IPS-15b (cell line): ENCODE data around the gene ZNF189.

Experiments
- H3K27me3 ChIP-seq: one replicate; pipeline ENCODE4 v1.6.1; 2013; ENCODE audit warnings: low read length; ENCODE audit not compliant: control insufficient read depth, insufficient read depth
- H3K36me3 ChIP-seq: one replicate; pipeline ENCODE4 v1.6.1; 2013; ENCODE audit warnings: low read length; ENCODE audit not compliant: control insufficient read depth, insufficient read depth
- H3K4me1 ChIP-seq: one replicate; pipeline ENCODE4 v1.6.1; 2013; ENCODE audit warnings: mild to moderate bottlenecking, low read length; ENCODE audit not compliant: control insufficient read depth, insufficient read depth
- H3K4me3 ChIP-seq: one replicate; pipeline ENCODE4 v1.5.1; 2013; ENCODE audit warnings: low read depth, low read length
- H3K9ac ChIP-seq: one replicate; pipeline ENCODE4 v1.6.1; 2013; ENCODE audit warnings: low read depth, mild to moderate bottlenecking, low read length
- H3K9me3 ChIP-seq: one replicate; pipeline ENCODE4 v1.6.1; 2013; ENCODE audit warnings: mild to moderate bottlenecking, low read length; ENCODE audit not compliant: control insufficient read depth, insufficient read depth

Gene ZNF189

DNA sequence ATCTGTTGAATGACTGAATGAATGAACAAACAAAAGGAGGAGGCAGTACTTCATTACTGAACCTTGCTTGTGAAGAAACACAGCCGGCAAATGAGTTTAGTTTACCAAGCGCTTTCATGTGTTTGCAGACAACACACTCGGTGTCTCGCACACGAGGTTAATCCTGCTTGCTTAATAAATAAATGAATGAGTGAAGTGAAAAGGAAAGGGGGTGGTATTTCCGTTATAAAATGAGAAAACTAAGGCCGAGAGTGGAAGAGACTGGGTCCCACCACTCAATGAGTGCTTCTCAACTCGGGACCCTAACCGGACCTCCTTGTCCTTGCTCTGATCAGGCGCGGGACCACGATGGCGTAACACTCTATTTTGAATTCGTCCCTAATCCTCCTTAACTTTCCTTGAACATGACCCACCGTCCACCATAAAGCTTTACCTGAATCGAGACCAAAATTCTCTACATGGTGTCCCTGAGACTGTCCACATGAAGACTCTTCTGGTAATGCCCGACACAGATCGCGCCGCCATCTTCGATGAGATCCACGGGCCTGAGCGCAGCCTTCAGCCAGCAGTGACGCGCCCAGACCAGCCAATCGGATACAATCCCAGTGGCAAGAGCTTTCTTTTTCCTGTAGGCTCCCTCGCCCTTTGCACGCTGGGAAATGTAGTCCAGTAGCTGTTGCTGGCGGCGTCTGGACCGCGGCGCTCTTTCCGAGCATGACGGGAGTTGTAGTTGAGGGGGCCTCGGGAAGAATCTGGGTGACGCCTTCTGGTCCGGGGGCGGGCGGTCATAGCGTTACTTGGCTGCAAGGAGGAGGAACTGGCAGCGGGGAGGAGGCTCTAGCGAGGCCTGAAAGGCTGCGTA, at the start of gene ZNF189, which contains the start of gene MRPL50:
ZNF189 (plus strand) TSS at position 784 of the 862 bp plus-strand sequence. CDS start 306 bp downstream, outside the sequence.
MRPL50 (minus strand) TSS at position 551 of the 862 bp plus-strand sequence; CDS start at position 525, 26 bp downstream.
- Histone ChIP-seq H3K4me1 (peaks cover 3% of the 10 kb centered on the region), H3K9ac (peak within 1 kb of the TSS; percentile 93), H3K36me3 (peaks cover 9% of the 10 kb centered on the region), H3K9me3 (no peaks in the 10 kb centered on the region), H3K27me3 (no peaks in the 10 kb centered on the region), H3K4me3 (peak within 1 kb of the TSS; percentile 99)

DNA sequence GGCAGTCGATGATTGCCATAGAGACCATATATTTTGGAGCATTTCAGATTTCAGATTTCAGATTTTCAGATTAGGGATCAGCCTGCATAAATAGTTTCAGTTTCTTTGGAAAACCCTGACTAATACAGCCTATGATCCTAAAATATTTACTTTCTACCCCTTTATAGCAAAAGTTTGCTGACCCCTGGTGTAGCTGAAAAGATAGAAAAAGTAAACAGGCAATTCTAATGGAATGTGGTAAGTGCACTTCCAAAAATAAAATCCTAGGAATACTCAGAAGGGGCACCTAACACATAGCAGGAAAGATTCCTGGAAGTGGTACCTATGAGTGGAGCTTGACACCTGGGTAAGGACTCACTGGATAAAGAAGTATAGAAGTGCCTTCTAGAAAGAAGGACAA, 48.4 kb upstream of the ZNF189 start:
- H3K9ac ChIP-seq: no peak overlapping the region
- no peaks in the 10 kb centered on the region for H3K9me3 ChIP-seq
- H3K27me3 ChIP-seq: no peaks in the 10 kb centered on the region
- H3K36me3 ChIP-seq: no peaks in the 10 kb centered on the region
- H3K4me3 ChIP-seq: no peak overlapping the region
- no peaks in the 10 kb centered on the region for H3K4me1 ChIP-seq

DNA sequence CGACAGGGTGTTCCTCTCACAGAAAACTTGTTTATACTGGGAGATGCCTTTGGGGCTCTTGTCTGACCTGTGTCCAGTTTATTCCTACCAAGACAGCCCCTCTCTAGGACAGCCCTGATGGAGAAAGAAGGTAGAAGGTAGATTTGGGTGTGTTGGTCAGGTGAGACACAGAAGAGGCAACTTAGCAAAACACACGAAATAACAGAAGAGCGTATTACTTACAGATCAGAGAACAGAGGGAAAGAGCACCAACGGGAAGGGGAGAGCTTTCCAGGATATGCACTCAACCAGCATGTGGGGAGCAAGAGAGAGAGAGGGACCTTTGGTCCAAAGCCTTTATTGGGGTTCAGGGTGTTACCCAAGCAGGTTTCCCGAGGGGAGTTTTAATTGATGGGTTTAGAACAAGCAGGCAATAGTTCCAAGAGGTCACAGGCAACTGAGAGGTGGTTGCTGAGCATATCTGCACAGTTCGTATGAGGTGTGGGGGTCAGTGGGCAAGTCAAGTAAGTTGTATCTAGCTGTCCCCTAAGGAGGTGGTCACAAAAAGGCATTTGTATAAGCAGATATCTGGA, 45.7 kb upstream of the ZNF189 start:
- no peaks in the 10 kb centered on the region for H3K9me3 ChIP-seq

DNA sequence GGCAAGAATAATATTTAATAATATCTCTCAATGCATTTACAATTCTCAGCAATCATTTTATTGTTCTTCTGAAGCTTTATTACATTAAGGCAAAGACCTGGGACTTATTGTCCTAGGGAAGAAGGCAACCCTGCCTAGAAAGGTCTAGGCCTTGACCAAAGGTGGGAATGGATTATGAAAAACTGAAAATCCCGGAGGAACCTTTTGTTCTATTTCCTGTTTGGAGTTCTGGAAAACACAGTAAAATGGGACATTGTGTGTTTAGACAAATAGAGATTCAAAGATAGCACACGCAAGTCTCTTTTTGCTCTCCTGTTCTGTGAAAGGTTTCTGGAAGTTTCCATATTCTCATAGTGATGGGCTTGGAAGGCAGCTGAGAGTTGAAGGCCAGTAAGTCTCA, 45.0 kb upstream of the ZNF189 start:
- no peak overlapping the region for H3K4me3 ChIP-seq
- no peaks in the 10 kb centered on the region for H3K4me1 ChIP-seq
- H3K36me3 ChIP-seq: no peaks in the 10 kb centered on the region
- H3K27me3 ChIP-seq: no peaks in the 10 kb centered on the region
- H3K9me3 ChIP-seq: no peaks in the 10 kb centered on the region
- no peak overlapping the region for H3K9ac ChIP-seq

More for the DNA sequence above, 45.7 kb upstream of the ZNF189 start:
- H3K36me3 ChIP-seq: no peaks in the 10 kb centered on the region
- no peak overlapping the region for H3K4me3 ChIP-seq
- no peak overlapping the region for H3K9ac ChIP-seq
- H3K4me1 ChIP-seq: no peaks in the 10 kb centered on the region
- H3K27me3 ChIP-seq: no peaks in the 10 kb centered on the region

DNA sequence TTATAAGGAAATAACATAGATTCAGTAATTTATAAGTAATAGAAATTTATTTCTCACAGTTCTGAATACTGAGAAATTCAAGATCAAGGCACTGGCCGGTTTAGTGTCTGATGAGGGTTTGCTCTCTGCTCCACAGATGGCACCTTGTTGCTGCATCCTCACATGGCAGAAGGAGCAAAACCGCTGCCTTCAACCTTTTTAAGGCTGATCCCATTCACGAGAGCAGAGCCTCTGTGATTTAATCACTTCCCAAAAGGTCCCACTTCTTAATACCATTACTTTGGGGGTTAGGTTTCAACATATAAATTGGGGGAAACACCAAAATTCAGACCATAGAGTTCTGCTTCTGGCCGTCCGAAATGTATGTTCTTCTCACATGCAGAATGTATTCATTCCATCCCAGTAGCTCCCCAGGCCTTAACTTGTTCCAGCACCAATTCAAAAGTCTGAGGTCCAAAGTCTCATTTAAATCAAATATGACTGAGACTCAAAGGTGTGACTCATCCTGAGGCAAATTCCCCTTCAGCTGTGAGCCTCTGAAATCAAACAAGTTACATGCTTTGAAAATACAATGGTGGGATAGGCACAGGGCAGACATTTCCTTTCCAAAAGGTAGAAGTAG, 44.4 kb upstream of the ZNF189 start:
- no peak overlapping the region for H3K9ac ChIP-seq

DNA sequence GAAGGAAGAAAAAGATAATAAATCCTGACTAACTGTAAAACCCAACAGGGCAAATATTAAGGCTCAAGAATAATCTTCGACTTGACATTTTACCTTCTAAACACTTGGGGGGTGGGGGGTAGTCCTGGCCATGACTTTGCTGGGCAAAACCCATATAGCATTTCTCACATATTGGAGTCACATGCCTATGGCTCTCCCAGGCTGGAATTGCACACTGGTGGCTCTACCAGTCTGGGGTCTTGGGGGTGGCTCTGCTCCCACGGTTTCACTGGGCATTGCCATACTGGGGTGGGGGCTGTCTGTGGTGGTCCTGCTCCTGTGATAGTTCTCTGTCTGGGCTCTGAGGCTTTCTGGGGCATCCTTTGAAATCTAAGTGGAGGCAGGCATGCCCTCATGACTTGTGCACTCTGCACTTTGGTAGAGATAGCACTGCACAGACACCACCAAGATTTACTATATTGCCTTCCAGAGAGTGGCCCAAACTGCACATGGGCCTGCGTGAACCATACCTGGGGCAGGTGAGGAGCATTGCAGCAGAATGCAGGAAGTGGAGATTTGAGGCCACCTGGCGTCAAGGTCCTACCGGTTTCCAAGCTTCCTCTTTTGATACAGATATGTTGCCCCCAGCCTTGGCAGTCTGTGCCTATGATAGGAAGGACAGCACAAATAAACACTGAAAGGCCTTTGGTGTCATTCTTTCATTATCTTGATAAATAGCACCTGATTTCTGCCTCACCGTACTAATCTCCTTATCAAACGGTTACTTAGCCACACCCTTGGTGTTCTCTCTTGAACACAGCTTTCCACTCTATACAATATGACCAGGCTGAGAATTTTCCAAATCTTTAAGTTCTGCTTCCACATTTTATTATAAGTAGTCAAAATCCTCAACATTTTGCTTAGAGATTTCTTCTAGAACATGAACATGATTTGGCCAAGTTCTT, 43.6 kb upstream of the ZNF189 start:
- H3K9ac ChIP-seq: no peak overlapping the region
- H3K4me3 ChIP-seq: no peak overlapping the region
- no peaks in the 10 kb centered on the region for H3K36me3 ChIP-seq
- H3K9me3 ChIP-seq: no peaks in the 10 kb centered on the region
- H3K27me3 ChIP-seq: no peaks in the 10 kb centered on the region
- H3K4me1 ChIP-seq: no peaks in the 10 kb centered on the region

More for the DNA sequence above, 44.4 kb upstream of the ZNF189 start:
- H3K4me3 ChIP-seq: no peak overlapping the region
- no peaks in the 10 kb centered on the region for H3K36me3 ChIP-seq
- H3K27me3 ChIP-seq: no peaks in the 10 kb centered on the region
- H3K4me1 ChIP-seq: no peaks in the 10 kb centered on the region
- H3K9me3 ChIP-seq: no peaks in the 10 kb centered on the region

DNA sequence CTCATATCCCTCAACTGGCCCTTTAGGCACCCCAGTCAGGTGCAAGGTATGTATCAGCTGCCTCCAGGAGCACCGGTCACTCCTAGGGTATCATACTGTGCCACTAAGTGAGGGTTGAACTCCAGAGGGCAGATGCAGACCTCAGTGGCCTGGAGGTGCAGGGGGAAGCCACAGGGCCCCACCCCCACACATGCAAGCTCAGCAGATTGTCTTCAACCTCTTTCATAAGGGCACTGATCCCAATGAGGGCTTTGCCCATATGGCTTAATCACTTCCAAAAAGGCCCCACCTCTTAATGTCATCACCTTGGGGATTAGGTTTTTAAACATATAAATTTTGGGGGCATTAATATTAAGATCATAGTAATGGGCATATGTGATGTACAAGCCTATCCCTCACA, 42.0 kb upstream of the ZNF189 start:
- Histone ChIP-seq H3K9me3 (no peaks in the 10 kb centered on the region), H3K27me3 (no peaks in the 10 kb centered on the region), H3K9ac (no peak overlapping the region), H3K4me3 (no peak overlapping the region), H3K4me1 (no peaks in the 10 kb centered on the region), H3K36me3 (no peaks in the 10 kb centered on the region)

DNA sequence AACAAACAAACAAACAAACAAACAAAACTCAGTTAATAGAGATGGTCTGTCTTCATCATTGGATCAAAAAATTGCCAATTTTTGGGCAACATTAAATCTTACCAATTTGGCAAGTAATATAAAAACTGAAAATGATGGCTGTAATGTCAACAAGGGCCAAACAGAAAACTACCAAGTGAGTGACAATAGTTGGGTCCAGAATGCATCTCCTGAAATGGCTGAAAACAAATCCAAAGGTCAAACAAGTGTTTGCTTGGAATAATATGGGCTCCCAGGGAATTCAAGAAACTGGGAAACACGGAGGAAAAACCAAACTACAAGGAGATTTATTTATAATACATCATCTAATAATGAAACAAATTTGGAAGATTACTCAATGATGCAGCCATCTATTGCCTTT, 39.0 kb upstream of the ZNF189 start:
- Histone ChIP-seq H3K4me3 (no peak overlapping the region), H3K9ac (no peak overlapping the region), H3K36me3 (no peaks in the 10 kb centered on the region), H3K9me3 (no peaks in the 10 kb centered on the region), H3K27me3 (no peaks in the 10 kb centered on the region), H3K4me1 (no peaks in the 10 kb centered on the region)

DNA sequence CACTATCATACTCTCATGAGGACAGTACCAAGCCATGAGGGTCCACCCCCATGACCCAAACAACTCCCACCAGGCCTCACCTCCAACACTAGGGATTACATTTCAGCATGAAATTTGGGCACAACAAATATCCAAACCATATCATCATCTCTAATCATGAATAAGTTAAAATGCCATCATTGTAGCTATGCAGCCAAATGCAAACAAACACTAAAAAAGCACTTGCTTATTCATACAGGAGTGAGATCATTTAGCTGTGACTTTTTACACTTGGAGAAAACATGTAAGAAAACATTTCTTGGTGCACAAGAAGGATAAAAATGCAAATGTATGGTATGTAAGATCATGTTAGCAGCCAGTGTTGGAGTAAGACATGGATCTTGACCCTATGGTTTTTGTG, 38.0 kb upstream of the ZNF189 start:
- H3K4me3 ChIP-seq: no peak overlapping the region
- H3K27me3 ChIP-seq: no peaks in the 10 kb centered on the region
- no peaks in the 10 kb centered on the region for H3K9me3 ChIP-seq
- no peaks in the 10 kb centered on the region for H3K36me3 ChIP-seq
- no peak overlapping the region for H3K9ac ChIP-seq
- H3K4me1 ChIP-seq: no peaks in the 10 kb centered on the region

DNA sequence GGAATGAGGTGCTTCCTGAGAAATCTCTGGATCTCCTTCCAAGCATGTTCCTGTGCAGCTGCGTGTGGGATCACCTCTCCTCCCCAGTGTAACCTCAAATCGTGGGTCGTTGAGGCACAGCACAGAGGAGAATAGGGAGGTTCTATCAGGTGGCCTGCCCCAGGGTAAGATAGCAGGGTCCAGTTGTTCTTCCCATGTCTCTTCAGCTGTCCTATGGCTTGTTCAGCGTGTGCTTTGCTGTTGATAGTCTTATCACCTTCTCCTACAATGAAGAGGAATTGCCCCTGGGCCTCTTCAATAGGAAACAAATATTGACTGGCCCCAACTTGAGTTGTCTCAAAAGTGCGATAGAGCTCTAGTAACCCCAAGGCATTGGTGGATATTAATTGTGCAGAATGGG, 36.2 kb upstream of the ZNF189 start:
- Histone ChIP-seq H3K9ac (no peak overlapping the region), H3K4me1 (no peaks in the 10 kb centered on the region), H3K4me3 (no peak overlapping the region), H3K27me3 (no peaks in the 10 kb centered on the region), H3K9me3 (no peaks in the 10 kb centered on the region), H3K36me3 (no peaks in the 10 kb centered on the region)

DNA sequence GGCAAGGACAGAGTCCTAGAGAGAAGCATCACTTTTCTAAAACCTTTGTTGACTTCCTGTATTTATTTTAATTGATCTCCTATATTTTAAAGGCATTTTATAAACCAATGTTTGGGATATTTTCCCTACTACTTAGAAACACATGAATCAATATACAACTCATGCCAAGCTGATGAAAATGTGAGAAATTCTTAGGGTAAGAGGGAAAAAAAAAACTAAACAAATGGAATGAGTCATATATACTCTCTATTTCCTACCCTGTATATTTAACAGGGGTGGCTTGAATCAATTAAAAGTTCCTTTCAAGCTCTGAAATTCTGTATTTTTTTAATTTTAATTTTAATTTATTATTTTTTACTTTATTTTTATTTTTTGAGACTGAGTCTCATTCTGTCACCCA, 33.5 kb upstream of the ZNF189 start:
- H3K9me3 ChIP-seq: no peaks in the 10 kb centered on the region
- peaks cover 2% of the 10 kb centered on the region for H3K4me1 ChIP-seq
- no peak overlapping the region for H3K9ac ChIP-seq
- H3K4me3 ChIP-seq: no peak overlapping the region
- no peaks in the 10 kb centered on the region for H3K36me3 ChIP-seq
- H3K27me3 ChIP-seq: no peaks in the 10 kb centered on the region
